DND-41 (cell line): ENCODE results near the gene MAPKAPK2.
"Not testable (repeated sequence)": the region's sequence is repeated elsewhere in the genome, so short reads cannot be mapped to it uniquely, and the experiment has no call there.

Source experiments
- EZH2 ChIP-seq: IDR thresholded peaks from 3 replicates; pipeline ENCODE4 v1.6.1; 2012; ENCODE audit warnings: borderline replicate concordance, low read depth, mild to moderate bottlenecking, moderate library complexity, low read length, inconsistent platforms; ENCODE audit not compliant: severe bottlenecking
- TF ChIP-seq, protein P1 (sequence below): IDR thresholded peaks from 2 replicates; pipeline ENCODE4 v1.5.1; 2012; ENCODE audit warnings: borderline replicate concordance, low read length, moderate library complexity, mild to moderate bottlenecking; ENCODE audit not compliant: poor library complexity, severe bottlenecking; ENCODE audit errors: extremely low read depth

DNA sequence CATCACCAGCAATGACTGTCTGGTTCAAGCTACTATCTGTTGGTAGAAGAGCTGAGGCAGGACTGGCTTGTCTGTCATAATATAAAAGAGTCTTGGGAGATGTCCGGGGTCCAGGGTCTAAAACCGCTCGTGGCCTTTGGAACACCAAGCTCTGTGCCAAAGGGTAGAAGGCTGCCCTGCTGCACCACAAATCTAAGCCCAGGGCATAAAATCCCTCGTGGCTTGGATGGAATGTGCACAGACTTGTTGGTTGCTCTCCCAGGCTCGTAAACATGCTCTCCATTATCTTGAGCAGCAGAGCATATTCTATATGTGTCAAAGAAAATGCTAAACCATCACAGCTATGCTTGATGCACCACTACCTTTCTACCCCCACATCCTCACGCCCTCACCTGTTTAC, 94.2 kb downstream of the MAPKAPK2 start:
- TF ChIP-seq, protein P1, sequence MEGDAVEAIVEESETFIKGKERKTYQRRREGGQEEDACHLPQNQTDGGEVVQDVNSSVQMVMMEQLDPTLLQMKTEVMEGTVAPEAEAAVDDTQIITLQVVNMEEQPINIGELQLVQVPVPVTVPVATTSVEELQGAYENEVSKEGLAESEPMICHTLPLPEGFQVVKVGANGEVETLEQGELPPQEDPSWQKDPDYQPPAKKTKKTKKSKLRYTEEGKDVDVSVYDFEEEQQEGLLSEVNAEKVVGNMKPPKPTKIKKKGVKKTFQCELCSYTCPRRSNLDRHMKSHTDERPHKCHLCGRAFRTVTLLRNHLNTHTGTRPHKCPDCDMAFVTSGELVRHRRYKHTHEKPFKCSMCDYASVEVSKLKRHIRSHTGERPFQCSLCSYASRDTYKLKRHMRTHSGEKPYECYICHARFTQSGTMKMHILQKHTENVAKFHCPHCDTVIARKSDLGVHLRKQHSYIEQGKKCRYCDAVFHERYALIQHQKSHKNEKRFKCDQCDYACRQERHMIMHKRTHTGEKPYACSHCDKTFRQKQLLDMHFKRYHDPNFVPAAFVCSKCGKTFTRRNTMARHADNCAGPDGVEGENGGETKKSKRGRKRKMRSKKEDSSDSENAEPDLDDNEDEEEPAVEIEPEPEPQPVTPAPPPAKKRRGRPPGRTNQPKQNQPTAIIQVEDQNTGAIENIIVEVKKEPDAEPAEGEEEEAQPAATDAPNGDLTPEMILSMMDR: not testable (repeated sequence)
- TF ChIP-seq EZH2: not testable (repeated sequence)
